C4-2B (cell line): ENCODE data around the gene HOXC10.

Source experiments
- CTCF ChIP-seq: fragments of 450-650 bp; conservative IDR thresholded peaks from 2 replicates; pipeline ENCODE4 v1.5.1; 2017; ENCODE audit warnings: mild to moderate bottlenecking
- ZFX ChIP-seq: fragments of 450-650 bp; IDR thresholded peaks from 2 replicates; pipeline ENCODE4 v1.6.1; 2017

- TF ChIP-seq CTCF (no peak), ZFX (no peak)
Measured at GRCh38 chr12:54005531-54005852, 20.5 kb downstream of the HOXC10 start.
